GM19455 (cell line): ENCODE measurements around the gene TRIM63.

Experiments used
- ATAC-seq: cut with Tn5 transposase; IDR thresholded peaks from one replicate; pipeline ENCODE4 v1.9.1; 2021; ENCODE audit not compliant: unreplicated experiment

The TRIM63 gene

DNA sequence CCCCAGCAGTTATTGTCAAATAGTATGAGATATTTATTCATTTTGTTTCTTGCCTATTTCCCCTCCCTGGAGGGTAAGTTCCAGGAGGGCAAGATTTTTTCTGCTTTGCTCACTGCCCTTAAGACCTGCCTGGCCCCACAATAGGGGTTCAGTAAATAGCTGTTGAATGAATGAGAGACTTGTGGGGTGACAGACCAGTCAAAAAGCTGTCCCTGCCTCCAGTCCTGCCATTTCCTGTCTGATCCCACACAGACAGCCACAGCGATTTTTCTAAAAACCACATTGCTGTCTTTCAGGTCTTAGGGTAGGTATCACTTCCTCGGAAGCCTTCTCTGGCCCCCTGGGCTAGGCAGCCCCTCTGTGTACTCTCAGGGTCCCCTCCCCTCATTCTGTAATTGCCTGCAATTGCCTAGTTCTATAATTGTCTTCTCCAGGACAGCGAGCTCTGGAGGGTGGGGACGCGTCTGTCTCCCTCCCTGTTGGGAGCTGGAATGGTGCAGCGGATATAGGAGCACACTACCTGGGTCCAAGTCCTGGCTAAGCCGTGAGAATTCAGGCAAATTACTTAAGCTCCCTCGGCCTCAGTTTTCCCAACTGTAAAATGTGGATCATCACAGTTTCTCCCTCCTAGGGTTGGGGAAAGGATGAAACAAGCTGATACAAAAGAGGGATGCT is 47.7 kb downstream of the TRIM63 start:
- no peak for ATAC-seq

DNA sequence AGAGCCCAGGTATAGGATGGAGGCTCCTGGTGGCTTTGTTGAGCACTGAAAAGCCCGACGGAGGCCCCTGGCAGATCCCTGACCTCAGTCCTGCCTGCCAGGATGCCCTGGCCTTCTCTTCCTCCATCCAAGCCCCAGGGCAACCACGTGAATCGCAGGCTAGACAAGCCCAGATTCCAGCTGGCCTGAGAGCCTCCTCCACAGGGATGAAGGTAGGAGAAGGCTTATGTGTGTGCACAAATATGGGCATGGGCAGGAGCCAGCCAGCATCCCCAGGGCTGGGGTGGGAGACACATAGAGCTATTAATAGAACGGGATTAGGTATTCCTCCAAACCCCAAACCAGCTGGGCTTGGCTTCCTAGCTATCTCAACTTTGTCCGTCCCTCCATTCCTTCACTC is 49.8 kb downstream of the TRIM63 start:
- ATAC-seq = no peak

DNA sequence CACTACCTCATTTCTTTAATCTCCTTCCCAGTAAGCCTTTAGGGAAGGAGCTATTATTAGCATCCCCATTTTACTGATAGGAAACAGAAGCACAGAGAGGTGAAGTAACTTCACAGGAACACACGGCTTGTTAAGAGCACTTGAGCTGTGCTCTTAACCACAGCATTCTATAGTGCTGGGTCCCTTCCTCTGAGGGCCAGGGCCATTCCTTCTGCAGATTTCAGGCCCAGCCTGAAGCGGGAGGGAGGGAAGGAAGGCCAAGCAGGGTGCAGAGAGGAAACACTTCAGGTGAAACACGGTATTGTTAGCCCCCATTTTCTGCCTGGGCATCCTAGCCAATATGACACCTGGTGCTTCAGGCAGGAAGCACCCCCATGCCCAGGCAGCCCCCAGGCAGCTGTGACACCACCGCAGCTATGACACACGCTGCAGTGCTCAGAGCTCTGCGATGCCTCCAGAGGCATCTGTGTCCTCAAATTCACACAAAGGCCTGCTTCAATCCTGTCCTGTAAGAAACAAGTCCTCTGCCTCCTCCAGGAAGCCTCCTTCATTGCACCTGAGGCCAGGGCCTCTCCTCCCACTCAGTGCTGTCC is 50.4 kb downstream of the TRIM63 start:
- ATAC-seq = no peak

DNA sequence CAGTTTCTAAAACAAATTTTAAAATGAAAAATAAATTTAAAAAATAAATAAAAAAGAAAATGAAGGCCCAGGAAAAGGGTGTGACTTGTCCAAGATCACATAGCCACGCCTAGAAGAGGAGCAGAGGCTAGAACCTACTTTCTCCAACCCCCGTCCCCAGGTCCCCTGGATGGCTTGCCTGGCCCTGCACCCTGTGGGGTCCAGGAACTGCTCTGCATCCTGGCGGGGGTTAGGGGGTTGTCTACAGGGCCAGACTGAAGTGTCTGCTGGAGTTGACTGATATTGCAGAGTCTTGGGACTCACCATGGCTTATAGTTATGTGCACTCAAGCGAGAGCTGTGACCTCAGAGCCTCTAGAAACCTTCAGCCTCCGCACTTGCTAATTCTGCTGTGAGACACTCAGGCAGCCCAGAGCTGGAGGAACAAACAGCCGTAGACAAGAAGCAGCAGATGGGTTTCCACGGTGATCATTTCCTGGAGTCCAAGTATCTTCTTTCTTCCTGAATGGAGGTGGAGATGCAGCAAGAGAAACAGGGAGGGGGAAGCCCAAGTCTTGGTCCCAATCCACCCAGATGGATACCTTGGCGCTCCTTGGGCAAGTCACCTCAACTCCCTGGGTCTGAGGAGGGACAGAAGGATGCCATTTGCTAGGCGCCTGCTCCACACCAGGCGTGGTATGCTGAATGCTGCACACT is 51.0 kb downstream of the TRIM63 start:
- no peak for ATAC-seq

DNA sequence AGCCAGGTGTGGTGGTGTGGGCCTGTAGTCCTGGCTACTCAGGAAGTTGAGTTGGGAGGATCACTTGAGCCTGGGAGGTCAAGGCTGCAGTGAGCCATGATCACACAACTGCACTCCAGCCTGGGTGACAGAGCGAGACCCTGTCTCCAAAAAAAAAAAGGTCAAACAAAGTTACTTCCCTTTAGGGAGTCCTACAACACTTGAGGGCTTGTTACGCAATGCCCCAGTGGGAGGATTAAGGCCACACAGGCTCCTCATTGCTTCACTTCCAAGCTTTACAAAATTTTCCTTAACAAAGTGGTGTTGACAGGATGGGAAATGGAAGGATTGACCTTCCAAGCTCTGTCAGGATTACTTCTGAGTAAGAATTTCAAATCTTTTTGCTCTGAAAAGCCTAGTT is 52.1 kb downstream of the TRIM63 start:
- no peak for ATAC-seq

DNA sequence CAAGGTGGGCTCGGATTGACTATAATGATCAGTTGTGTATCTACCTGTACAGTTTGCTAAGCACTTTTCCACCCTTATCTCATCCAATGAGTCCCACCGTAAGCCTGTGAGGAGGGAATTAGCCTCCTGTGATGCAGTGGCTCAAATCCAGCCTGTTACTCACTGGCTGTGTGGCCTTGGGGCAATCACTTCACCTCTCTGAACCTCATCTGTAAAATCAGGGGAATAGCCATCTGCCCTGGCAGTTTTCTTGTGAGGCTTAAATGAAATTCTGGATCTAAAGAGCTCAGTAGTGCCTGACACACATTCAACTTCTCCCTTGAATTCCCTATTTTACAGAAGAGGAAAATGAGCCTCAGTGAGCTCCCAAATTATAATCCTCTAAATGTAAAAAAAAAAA is 53.3 kb downstream of the TRIM63 start:
- ATAC-seq = no peak

DNA sequence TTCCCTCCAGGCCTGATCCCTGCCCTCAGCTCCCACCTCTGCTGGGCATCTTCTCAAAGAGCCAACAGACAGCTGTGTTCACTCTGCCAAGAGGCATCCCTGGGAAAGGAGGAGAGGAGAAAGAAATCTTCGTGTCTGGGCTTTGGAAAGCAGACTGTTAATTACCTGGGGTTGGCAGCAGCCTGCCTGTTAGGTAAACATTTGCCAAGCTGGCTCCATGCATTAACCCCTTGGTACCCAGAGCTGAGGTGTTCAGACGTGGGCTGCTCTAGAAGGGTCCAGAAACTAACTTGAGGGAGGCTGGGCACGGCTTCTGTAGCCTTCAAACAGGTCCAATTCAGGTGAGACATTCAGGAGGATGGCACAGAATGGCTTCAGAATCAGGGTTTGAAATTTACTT is 54.6 kb downstream of the TRIM63 start:
- ATAC-seq = no peak

DNA sequence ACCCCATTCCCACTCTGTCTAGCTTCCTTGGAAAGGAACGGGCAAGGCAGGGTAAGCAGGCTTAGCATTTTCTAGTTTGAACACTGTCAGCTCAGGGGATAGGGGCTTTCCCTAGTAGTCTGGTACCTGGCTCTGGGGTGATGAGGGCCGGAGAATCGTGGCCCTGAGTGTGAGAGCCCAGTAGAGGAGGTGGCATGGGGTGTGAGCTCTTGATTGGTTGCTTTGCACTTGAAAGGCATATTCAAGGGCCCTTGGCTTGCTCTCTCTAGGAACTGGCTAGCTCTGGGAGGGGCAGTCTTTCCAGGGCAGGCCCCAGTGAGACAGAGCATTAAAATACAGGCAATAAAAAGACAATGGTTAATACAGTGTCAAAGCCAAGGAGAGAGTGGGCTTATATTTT is 56.6 kb downstream of the TRIM63 start:
- ATAC-seq = no peak

DNA sequence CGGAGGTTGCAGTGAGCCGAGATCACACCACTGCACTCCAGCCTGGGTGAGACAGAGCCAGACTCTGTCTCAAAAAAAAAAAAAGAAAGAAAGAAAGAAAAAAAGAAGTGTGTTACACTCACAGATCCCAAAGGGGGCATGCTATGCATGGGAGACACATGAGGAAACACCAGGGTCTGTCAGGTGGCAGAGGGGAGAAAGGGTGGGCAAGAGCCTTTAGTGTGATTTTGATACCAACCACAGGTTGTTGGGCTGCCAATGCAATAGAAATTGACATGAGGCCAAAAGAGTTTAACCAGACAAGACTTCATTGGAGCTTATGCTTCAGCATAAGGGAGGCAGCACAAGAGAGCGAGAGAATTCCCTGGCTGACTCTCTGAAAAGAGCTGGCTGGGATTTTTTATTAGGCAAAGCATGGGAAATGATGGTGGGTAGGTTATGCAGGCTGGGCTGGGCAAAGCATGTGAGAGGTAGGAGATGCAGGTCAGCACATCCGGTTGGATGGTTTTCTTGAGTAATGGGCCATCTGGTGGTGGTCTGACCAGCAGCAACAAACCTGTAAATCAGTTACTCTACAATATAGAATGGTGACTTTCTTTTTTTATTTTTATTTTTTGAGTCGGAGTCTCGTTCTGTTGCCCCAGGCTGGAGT is 57.5 kb downstream of the TRIM63 start:
- ATAC-seq = no peak

DNA sequence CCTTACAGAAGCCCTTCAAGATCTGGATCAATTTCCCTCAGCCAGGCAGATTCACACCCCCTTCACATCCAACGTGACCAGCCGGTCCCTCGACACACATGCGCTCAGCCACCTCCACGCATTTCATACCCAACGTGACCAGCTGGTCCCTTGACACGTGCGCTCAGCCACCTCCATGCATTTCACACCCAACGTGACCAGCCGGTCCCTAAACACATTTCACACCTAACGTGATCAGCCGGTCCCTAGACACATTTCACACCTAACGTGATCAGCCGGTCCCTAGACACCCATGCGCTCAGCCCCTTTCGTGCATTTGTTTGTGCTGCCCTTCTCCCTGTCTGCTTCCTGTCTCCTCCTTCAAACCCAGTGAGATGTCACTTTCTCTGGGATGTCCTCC is 60.7 kb downstream of the TRIM63 start:
- no peak for ATAC-seq

DNA sequence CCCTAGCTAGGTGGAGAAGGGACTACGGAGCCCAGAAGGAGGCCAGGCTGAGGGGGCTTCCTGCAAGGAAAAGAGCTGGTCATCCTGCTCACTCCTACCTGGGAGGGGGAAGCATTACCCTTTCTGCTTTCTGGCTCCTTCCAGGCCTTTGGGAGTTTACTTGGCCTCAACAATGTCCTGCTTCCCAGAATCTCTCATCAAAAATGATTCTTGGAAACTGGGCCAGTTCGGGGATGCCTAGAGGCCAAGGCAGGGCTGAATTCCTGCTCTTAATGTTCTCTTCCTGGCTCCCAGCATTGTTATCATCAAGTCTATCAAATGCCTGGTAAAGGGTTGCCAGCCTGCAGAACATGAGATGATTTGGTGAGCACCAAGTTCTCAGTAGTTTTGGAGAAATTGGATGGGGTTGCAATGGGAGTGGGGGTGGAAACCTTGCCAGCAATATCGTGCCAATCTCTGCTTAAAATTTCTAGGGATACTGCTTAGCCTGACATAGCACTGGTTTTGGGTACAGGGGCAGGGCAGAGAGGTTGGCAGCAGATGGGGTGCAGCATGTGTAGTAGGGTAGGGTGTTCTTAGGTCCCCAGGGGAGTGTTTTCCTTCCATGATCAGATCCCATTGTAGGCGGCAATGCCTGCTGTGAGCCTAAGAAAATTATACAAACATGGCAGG is 61.9 kb downstream of the TRIM63 start:
- ATAC-seq = no peak

DNA sequence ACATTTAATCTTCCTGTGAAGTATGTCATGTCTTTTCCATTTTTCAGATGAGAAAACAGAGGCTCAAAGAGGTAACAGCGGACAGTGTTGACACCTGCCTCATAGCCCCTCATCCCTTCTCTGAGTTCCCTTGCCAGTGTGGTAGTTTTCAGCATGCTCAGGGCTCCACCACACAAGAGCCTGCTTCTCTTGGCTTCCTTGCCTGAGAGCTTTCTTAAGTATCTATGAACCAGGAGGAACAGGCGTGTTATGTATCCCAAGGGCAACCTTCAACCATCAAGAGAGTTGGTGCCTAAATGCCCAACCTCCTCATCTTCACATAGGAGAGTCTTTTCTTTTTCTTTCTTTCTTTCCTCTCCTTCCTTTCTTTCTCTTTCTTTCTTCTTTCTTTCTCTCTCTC is 63.7 kb downstream of the TRIM63 start:
- no peak for ATAC-seq

DNA sequence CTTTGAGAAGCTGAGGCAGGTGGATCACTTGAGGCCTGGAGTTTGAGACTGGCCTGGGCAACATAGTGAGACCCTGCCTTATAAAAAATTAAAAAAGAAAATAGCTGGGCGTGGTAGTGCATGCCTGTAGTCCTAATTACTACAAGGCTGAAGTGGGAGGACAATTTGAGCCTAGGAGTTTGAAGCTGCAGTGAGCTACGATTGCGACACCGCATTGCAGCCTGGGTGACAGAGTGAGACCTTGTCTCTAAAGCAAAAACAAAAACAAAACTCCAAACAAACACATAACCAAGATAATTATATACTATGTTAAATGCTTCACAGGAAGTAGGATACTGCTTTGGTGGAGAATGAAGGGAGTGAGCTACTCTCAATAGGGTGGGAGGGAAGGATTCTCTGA is 64.2 kb downstream of the TRIM63 start:
- ATAC-seq = no peak
